D721Med (cell line): Measurements from ENCODE around the gene PRKAR1B.

Experiments used
- DNase-seq: peaks from one replicate; pipeline ENCODE4 v3.0.0; 2011; ENCODE audit warnings: low spot score; ENCODE audit not compliant: insufficient read length
- FAIRE-seq: peaks from 2 replicates; lab custom pipeline; 2011; peaks lifted over from hg19 to GRCh38; lab: Jason Lieb, UNC
- TF ChIP-seq, protein P1 (sequence below): IDR thresholded peaks from 2 replicates; pipeline ENCODE4 v1.5.1; 2012; ENCODE audit warnings: mild to moderate bottlenecking, control low read depth; ENCODE audit not compliant: insufficient read depth; ENCODE audit errors: missing control alignments

The PRKAR1B gene

DNA sequence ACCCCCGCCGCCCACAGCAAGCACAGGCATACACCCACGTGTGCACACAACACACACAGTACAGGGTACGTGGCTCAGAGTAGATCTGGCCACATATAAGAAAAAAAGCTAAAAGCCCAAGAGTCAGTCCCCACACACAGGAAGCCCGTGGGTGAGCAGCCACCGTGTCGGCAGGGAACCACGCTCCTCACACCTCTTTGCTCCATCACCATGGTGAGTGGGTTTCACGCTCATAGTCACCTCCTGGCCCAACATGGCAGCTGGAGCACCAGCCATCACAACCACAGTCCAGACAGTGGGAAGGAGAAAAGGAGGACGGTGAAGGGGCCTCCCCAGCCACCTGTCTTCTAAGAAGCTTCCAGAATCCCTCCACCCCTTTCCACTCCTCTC lies 131.5 kb downstream of the PRKAR1B start:
- DNase-seq (no peak), FAIRE-seq (no peak)
- TF ChIP-seq, protein P1, sequence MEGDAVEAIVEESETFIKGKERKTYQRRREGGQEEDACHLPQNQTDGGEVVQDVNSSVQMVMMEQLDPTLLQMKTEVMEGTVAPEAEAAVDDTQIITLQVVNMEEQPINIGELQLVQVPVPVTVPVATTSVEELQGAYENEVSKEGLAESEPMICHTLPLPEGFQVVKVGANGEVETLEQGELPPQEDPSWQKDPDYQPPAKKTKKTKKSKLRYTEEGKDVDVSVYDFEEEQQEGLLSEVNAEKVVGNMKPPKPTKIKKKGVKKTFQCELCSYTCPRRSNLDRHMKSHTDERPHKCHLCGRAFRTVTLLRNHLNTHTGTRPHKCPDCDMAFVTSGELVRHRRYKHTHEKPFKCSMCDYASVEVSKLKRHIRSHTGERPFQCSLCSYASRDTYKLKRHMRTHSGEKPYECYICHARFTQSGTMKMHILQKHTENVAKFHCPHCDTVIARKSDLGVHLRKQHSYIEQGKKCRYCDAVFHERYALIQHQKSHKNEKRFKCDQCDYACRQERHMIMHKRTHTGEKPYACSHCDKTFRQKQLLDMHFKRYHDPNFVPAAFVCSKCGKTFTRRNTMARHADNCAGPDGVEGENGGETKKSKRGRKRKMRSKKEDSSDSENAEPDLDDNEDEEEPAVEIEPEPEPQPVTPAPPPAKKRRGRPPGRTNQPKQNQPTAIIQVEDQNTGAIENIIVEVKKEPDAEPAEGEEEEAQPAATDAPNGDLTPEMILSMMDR: no peak

DNA sequence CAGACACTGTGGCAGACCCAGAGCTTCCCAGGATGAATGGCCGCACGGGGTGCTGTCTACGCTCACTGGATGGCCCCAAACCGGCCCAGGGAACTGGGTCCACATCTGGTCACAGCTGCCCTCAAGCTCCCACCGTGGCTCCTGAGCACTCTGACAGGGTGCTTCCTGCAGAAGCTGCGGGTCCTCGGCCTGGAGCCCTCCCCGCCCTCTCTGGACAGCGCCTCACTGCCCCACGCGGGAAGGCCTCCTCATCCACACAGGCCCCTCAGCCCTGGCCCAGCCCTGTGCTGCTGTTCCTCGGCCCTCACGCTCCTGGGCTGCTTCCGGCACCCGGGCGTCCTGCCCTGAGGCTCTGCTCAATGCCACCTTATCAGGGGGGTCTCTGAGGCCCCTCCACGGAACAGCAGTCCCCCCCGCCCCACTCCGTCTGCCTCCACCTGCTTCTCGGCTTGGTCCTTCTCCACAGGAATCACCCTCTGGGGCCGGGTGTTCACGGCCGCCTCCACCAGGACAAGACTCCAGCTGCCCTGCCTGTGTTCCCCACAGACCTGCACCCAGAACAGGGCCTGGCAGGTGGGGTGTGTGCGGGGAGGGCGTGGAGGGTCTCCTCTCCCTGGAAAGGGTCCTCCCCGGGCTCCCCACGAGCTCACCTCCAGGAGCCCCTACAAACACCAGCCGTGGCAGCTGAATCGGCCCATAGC lies 132.0 kb downstream of the PRKAR1B start:
- TF ChIP-seq, protein P1: no peak
- DNase-seq (no peak), FAIRE-seq (no peak)

DNA sequence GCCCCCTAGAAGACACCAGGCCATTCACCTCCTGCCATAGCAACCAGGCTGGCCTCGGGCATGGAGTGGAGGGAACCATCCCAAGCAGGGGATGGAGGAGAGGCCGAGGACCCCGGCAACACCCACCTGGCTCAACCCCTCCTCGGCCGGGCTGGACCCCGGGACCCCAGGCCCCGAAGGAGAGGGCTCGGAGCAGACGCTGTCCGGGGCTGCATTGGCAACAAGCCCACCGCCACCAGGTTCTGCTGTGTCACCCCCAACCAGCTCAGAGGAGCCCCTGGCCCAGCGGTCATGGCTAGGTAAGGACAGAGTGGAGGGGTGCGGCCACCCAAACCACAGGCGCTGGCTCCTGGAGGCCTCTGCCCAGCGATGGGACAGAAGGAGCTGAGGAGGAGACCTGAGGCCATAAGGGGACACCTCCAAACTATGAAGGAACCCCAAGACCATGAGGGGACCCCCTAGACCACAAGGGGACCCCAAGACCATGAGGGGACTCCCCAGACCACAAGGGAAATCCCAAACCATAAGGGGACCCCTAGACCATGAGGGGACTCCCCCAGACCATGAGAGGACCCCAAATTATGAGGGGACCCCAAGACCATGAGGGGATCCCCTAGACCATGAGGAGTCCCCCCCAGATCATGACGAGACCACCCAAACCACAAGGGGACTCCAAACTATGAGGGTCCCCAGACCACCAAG lies 132.7 kb downstream of the PRKAR1B start:
- DNase-seq (no peak), FAIRE-seq (no peak)
- TF ChIP-seq, protein P1: no peak

DNA sequence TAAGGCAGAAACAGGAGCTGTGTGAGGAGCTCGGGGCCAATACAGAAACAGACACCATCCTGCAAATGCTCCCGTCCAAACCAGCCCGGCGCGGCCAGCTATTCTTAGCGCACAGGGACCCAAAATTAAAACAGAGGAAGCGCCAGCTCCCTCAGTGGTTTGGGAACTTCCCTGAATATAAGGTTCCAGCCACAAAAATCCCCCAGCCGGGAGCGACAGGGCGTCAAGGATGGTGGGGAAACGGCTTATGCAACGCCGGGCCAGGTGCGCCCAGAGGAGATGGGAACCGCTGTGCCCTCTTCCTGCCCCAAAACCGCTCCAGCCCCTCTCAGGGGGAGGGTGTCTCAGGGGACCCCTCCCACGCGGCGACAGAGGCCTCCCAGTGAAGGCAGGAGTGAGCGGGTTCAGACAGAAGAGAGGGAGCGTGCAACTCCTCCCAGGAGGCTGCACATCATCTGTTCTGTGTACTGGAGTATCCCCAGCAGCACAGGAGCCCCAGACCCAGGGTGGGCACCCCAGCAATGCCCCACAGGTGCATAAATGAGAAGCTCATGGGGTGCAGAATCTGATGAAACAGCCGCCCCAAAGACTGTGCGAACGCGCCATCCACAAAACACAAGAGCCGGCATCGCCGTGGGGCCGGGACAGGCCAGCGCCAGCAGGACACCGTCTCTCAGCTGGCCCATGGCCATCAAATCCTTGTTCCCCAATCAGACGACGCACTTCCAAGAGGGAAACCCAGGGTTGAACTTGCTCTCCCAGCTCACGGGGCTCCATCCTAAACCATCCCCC lies 133.6 kb downstream of the PRKAR1B start:
- FAIRE-seq (no peak), DNase-seq (no peak)
- TF ChIP-seq, protein P1: no peak

DNA sequence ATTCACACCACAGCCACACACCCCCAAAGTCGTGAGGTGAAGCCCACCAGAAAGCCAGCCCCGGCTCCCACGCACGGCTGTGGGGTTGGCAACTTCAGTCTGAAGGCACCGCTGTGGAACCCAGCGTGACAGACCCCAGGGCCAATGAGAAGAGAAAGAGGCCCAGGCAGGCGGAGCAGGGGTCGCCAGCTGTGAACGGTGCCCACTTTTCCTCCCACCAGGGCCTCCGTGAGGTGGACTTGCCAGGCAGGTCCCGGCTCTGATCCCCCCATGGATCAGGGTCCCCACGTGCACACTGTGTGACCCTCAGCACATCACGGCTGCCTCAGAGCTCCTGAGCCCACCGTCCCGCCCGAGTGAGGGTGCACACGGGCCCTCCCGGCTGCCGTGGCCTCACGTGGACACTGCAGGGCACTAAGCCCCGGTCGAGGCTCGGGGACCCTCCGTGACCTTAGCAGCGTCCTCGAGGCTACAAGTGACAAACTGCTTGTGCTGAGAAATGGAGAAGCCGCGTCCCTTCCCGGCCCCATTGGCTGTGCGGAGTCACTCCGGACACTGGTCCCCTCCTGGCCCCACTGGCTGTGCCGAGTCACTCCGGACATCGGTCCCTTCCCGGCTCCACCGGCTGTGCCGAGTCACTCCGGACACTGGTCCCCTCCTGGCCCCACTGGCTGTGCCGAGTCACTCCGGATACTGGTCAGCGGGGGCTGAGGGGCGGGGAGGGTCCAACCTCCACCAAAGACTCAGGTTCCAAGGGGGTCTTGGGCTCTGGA lies 135.0 kb downstream of the PRKAR1B start:
- TF ChIP-seq, protein P1: no peak
- FAIRE-seq: no peak
- DNase-seq: no peak

DNA sequence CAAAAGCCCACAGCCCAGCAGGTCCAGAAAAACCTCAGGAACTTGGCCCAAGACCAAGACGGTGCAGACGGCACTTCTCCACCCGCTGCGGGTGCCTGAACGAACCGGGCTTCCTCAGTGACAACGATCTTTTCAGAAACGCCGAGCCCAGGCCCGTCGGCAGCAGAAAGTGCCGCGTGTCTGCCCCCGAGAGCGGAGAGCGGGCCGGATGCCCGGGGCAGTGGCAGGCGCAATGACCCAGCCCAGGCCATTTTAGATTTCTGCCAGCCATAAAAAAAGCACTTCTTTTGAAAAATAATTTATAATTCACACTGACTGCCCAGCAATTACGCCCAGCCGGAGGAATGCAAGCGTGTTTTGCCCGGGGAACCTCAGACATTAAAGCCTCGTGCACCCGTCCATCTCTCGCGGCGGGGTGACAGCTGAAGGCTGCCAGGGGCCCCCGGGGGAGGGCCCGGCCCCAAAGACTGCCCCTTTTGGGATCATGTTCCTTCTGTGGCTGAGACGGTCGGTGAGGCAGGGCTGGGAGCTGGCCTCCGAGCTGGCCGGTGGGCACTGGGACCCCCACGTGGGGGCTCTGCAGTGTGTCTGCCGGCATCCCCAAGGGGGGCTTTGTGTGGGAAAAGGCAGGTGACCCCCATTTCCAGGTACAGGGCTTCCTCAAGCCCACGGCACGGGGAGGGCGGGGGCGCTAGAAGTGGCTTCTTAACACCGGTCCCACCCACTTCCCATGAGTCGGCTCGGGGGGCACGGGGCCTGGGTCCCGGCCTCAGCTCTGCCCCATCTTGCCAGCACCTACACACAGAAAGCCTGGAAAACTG lies 136.1 kb downstream of the PRKAR1B start:
- DNase-seq (no peak), FAIRE-seq (no peak)

More for the DNA sequence above, 136.1 kb downstream of the PRKAR1B start:
- TF ChIP-seq, protein P1: no peak
